GM10266 (cell line): ENCODE measurements around the gene ASAP3.

Experiments used
- DNase-seq: peaks from one replicate; pipeline ENCODE4 v3.0.0; 2012; ENCODE audit errors: extremely low spot score
- CTCF ChIP-seq: IDR thresholded peaks from 2 replicates; pipeline ENCODE4 v1.5.1; 2012; ENCODE audit warnings: mild to moderate bottlenecking, low read depth; ENCODE audit not compliant: control insufficient read depth, insufficient read depth; ENCODE audit errors: missing control alignments

ASAP3 gene

GRCh38 chr1:23452011-23452411, 32.0 kb downstream of the ASAP3 start:
- DNase-seq, result no peak
- TF ChIP-seq CTCF, result no peak

- no peak for TF ChIP-seq CTCF
- DNase-seq, result no peak
Observed at GRCh38 chr1:23451441-23451840, 32.5 kb downstream of the ASAP3 start.

- TF ChIP-seq CTCF, result no peak
Observed at GRCh38 chr1:23450894-23451293, 33.1 kb downstream of the ASAP3 start.

GRCh38 chr1:23449958-23450357, 34.0 kb downstream of the ASAP3 start:
- DNase-seq, result no peak
- no peak for TF ChIP-seq CTCF

More at GRCh38 chr1:23450894-23451293, 33.1 kb downstream of the ASAP3 start:
- DNase-seq, result no peak

- DNase-seq, result no peak
Observed at GRCh38 chr1:23449306-23449705, 34.7 kb downstream of the ASAP3 start.

GRCh38 chr1:23448846-23449245, 35.1 kb downstream of the ASAP3 start:
- no peak for DNase-seq
- TF ChIP-seq CTCF, result no peak

More at GRCh38 chr1:23449306-23449705, 34.7 kb downstream of the ASAP3 start:
- TF ChIP-seq CTCF, result no peak

- TF ChIP-seq CTCF, result no peak
- no peak for DNase-seq
Observed at GRCh38 chr1:23446661-23447310, 37.2 kb downstream of the ASAP3 start.
